Motor neuron (in vitro differentiated cells): ENCODE results near the gene ISY1. TPM values are rescaled to one million over a fixed set of nuclear protein-coding genes. Genes with fewer than 3 reads are reported as not detected.
"Not testable (repeated sequence)": the region's sequence is repeated elsewhere in the genome, so short reads cannot be mapped to it uniquely, and the experiment has no call there.

ENCODE experiments used
- ATAC-seq, 8 experiments: fragments of 200-7000 bp; cut with Tn5 transposase; replicated peaks in 6 of 8; 2 replicates each; pipeline ENCODE4 v1.8.0; 2021; ENCODE audit warnings: mild to moderate bottlenecking in 8 of 8, moderate library complexity in 8 of 8
- H3K27ac ChIP-seq, 2 donors: fragments of 250-450 bp; sonication (Bioruptor Pico); 2 replicates each; pipeline ENCODE4 v1.9.0; 2021; ENCODE audit warnings: antibody characterized with exemption in 2 of 2, mild to moderate bottlenecking in 2 of 2, moderate library complexity in 1 of 2
- H3K4me1 ChIP-seq, 2 donors: fragments of 250-450 bp; sonication (Bioruptor Pico); replicated peaks in 1 of 2; 2 replicates each; pipeline ENCODE4 v1.6.1; 2021; ENCODE audit warnings: antibody characterized with exemption in 2 of 2, mild to moderate bottlenecking in 2 of 2, moderate library complexity in 1 of 2
- H3K4me3 ChIP-seq, 5 donors: fragments of 250-450 bp; sonication (Bioruptor Pico); 2 replicates each; pipeline ENCODE4 v1.9.0; 2021; ENCODE audit warnings: antibody characterized with exemption in 5 of 5, mild to moderate bottlenecking in 5 of 5, moderate library complexity in 4 of 5
- WGBS, 10 experiments: fragments of 450-650 bp; shearing (Covaris generic); methylation state at CpG; one replicate each; pipeline ENCODE4 v1.0.0; 2022; 5-methylcytosine and 5-hydroxymethylcytosine counted together
- in situ Hi-C, 9 experiments: fragments of 400-800 bp; cut with MboI; loops; one replicate each; pipeline ENCODE4 v1.15.0; 2021; ENCODE audit warnings: low sequenced_read_pairs in 9 of 9, low pct_unique_long_range_greater_than_20kb in 2 of 9; ENCODE audit not compliant: unreplicated experiment in 9 of 9
- total RNA-seq, 8 experiments: library from RNA; unstranded; fragments of 300-600 nt; gene quantifications; 2 replicates each; pipeline versions ENCODE4 v1.2.3 to v1.2.4, GENCODE V29; 2022

ISY1 gene
- total RNA-seq, 8 experiments from 2014 or later, result 12.4 to 25.3 (median 15.6) TPM

DNA sequence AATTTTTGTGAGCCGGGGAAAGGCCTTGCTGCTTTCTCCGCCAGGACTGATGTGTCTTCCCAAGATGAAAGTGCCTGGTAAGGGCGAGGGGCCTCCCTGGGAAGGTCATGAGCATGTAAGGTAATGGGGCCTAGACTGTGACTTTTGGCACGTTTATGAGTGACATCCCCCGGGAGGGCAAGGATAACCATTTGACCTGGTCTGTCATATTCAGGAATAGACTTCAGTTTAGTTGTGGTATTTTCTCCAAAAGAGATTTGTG, 23.5 kb upstream of the ISY1 start:
- H3K27ac ChIP-seq, result peak overlapping the region; percentile 84 to 88
- WGBS, 10 experiments, result 0 to 7% (median 0%) methylated on average over 1 to 5 of the region's 5 CpGs; no CpG with 5 or more reads in 4 of the 10 experiments
- peak overlapping the region; percentile 66 to 98 (median 92) for H3K4me3 ChIP-seq
- ATAC-seq, result peak in 7 of 8 experiments; percentile 0 to 8 (median 3)
- peaks cover 6 to 15% of the 10 kb centered on the region in 2 donors for H3K4me1 ChIP-seq
- in situ Hi-C loops, result loop anchor here in 1 of 9 experiments (10.0 kb wide), 1 partner anchor 60 kb away; the partner anchor contains the start of gene COPG1

DNA sequence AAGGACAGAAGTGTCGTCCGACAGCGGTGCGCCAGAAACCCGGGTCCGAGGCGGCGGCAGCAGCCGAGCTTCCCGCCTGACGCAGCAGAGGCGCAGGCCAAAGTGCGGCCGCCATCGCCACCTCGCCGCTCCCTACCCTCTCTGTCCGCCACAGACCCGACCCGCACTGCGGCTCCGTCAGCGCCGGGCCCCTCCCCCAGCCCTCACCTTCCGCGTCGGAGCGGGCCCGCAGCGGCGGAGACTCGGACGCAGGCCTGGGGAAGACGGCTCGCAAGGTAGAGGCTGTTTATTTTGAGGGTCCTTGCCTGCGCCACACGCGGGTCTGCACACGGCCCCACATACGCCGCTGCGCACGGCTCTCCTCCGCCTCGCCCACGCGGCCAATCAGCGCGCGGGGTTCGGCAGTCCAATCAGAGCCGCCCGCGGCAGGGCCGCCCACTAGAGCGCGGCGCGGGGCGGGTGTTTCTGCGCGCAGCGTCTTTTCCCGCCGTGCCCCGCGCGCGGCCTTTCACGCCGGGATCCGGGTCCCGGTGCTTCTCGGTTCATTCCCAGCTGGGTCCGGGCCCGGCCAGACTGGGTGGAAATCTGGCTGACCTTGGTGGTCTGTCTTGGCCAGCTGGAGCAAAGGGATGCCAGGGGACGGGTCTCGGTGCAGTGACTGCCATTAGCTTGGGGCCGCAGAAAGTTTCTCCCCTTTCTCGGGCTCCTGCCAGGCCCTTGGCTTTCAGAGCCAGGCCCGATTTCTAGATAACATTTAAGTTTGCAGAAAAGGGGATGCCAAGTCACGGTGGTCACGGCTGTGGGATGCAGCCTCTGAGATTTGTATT, 22.9 kb upstream of the ISY1 start, which contains the start of gene CNBP:
CNBP (minus strand) TSS at position 328 of the 827 bp plus-strand sequence. CDS start 12,139 bp downstream, outside the sequence.
- in situ Hi-C loops, result loop anchor here in 1 of 9 experiments (10.0 kb wide), 1 partner anchor 61 kb away; the partner anchor contains the start of gene COPG1
- H3K27ac ChIP-seq, result peak within 1 kb of the TSS; percentile 94 to 96
- peaks cover 6 to 15% of the 10 kb centered on the region in 2 donors for H3K4me1 ChIP-seq
- WGBS, 10 experiments, result 0 to 20% (median 0%) methylated on average over 1 to 16 of the region's 83 CpGs; no CpG with 5 or more reads in 4 of the 10 experiments
- H3K4me3 ChIP-seq, result peak within 1 kb of the TSS; percentile 66 to 98 (median 92)
- ATAC-seq, result peak; percentile 90 to 100 (median 99)

DNA sequence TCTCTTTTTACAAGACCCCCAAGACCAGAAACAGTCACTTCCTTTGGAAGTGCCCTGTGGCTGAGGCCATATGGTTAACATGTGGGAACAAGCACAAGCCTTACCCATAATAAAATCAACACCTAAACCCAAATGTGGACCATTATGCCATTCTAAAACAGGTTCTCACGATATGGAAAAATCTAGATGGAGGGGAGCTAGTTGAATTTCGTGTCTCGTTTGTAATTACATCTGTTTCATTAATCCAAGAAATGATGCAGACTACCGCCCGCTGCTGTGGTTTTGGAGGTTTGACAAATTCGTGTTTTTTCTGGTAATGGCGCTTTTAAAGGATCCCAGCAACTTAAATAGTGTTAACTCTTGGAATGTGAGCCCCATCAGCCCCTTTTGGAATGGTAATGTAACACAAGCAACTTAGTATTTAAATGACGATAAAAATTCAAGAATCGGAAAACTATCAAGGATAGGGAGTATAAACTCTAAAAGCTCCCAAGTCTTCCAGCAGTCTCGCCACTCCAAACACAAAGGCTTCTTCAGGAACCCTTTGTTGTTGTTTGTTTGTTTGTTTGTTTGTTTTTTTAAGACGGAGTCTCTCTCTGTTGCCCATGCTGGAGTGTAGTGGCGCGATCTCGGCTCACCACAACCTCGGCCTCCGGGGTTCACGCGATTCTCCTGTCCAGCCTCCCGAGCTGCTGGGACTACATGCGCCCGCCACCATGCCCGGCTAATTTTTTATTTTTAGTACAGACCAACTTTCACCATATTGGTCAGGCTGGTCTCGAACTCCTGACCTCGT, 21.7 kb upstream of the ISY1 start:
- ATAC-seq, result no peak
- WGBS, 10 experiments, result 0 to 4% (median 1%) methylated on average over 3 to 21 of the region's 24 CpGs
- H3K4me1 ChIP-seq, result peaks cover 6 to 15% of the 10 kb centered on the region in 2 donors
- H3K4me3 ChIP-seq, result peak overlapping the region; percentile 66 to 98 (median 92)
- peak overlapping the region; percentile 94 to 96 for H3K27ac ChIP-seq
- in situ Hi-C loops, result loop anchor here in 1 of 9 experiments (10.0 kb wide), 1 partner anchor 62 kb away; the partner anchor contains the start of gene COPG1

DNA sequence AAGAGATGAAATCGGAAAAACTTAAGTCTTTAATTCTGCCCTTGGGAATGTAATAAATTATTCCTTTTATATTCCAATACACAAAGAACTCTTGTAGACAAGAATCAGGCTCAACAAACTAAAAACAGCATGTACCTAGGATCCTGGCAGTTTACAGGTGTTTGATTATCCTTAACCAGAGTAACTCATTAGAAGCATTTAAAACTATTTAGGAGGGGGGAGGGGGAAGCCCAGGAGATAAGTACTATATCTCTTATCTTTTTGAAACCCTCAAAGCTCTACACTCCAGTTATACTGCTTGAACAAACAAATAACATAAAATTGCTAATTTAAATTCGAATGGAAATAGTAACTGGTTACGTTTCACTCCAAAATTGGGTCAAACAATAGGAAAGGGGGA, 21.0 kb upstream of the ISY1 start:
- Histone ChIP-seq H3K27ac (no peak overlapping the region), H3K4me1 (peaks cover 6 to 15% of the 10 kb centered on the region in 2 donors), H3K4me3 (peak overlapping the region; percentile 66 to 98 (median 92))
- in situ Hi-C loops, result loop anchor here in 1 of 9 experiments (10.0 kb wide), 1 partner anchor 63 kb away; the partner anchor contains the start of gene COPG1
- 0 to 50% (median 31%) methylated on average over 2 to 3 of the region's 3 CpGs; no CpG with 5 or more reads in 1 of the 10 experiments for WGBS, 10 experiments
- no peak for ATAC-seq

DNA sequence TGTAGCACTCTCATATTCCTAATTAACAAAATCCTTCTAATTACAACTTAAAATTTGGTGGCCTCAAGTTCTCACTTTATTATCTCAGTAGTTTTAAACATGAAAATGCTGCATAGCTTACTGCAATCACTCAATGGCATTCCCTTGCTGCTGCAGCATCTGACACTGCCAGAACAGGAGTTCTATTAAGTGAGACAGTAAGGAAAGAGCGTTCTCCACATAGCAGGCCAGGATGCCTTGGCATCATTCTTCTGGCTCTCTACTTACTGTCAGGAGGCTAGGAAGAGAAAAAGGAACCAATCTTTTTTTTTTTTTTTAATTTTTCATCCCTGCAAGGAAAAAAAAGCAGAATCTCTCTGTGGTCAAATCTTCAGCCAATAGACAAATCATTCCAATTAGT, 19.6 kb upstream of the ISY1 start:
- 13 to 100% (median 56%) methylated on average over 1 of the region's 1 CpG; no CpG with 5 or more reads in 6 of the 10 experiments for WGBS, 10 experiments
- H3K4me3 ChIP-seq, result no peak overlapping the region
- no peak for ATAC-seq
- no peak overlapping the region for H3K27ac ChIP-seq
- peaks cover 6 to 15% of the 10 kb centered on the region in 2 donors for H3K4me1 ChIP-seq
- in situ Hi-C loops, result loop anchor here in 1 of 9 experiments (10.0 kb wide), 1 partner anchor 64 kb away; the partner anchor contains the start of gene COPG1

DNA sequence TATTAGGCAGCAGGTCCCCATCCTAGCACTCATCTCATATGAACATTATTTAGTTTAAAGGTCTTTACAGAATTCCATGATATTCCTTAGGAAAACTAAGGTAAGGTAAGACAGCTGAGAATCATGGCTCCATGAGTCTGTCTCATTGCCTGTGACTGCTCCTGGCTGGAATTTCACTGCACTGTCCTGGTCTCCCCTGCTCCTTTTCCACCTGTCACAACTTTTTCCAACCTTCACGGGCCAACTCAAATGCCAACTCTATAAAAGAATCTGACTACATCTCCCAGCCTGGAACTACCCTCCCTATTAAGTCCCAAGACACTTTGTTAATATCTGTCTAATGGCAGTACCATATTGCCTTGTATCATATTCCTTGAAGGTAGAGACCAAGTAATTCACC, 15.2 kb upstream of the ISY1 start:
- WGBS, 10 experiments, result 44 to 100% (median 75%) methylated on average over 1 of the region's 1 CpG; no CpG with 5 or more reads in 6 of the 10 experiments
- no peak overlapping the region for H3K4me3 ChIP-seq
- ATAC-seq, result no peak
- H3K4me1 ChIP-seq, result peaks cover 0 to 3% of the 10 kb centered on the region in 2 donors
- no peak overlapping the region for H3K27ac ChIP-seq
- in situ Hi-C loops, result no loop called here

DNA sequence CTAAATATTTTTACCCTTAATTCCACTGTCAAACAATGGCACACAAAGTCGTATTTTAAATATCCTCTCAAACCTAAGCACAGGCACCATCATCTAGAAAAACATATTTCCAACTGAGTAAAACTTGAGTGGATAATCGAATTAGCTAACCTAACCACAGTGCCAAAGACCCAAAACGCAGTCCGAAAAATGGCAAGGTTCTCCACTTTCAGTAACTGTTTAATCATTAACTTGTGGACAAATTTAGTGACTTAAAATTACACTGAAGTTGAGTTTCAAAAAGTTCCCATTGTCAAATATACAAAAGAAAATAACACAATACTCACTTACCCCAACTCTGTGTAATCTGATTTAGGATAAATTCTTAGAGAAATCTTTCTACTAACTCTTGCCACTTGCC, 12.9 kb upstream of the ISY1 start:
- WGBS, 10 experiments, result 6 to 100% (median 84%) methylated on average over 1 to 4 of the region's 4 CpGs
- no peak overlapping the region for H3K27ac ChIP-seq
- no peak for ATAC-seq
- H3K4me1 ChIP-seq, result no peaks in the 10 kb centered on the region
- in situ Hi-C loops, result no loop called here
- no peak overlapping the region for H3K4me3 ChIP-seq

DNA sequence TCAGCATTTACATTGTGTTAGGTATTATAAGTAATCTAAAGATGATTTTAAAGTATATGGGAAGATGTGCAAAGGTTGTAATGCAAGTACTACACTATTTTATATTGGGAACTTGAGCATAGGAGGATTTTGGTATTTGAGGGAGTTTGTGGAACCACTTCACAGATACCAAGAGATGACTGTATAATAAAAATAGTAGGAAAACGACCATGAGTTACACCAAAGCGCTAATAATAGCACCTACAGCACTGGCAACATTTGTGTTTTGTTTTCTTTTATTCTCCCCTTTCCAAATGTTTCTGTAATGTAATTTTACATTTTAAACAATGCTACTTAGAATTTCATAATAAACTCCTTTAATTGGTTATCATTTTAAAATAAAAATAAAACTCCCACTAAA, 12.3 kb upstream of the ISY1 start:
- H3K4me1 ChIP-seq, result no peaks in the 10 kb centered on the region
- no peak overlapping the region for H3K4me3 ChIP-seq
- in situ Hi-C loops, result no loop called here
- WGBS, 10 experiments, result 30 to 100% (median 80%) methylated on average over 1 to 2 of the region's 2 CpGs; no CpG with 5 or more reads in 1 of the 10 experiments
- no peak overlapping the region for H3K27ac ChIP-seq
- ATAC-seq, result no peak

DNA sequence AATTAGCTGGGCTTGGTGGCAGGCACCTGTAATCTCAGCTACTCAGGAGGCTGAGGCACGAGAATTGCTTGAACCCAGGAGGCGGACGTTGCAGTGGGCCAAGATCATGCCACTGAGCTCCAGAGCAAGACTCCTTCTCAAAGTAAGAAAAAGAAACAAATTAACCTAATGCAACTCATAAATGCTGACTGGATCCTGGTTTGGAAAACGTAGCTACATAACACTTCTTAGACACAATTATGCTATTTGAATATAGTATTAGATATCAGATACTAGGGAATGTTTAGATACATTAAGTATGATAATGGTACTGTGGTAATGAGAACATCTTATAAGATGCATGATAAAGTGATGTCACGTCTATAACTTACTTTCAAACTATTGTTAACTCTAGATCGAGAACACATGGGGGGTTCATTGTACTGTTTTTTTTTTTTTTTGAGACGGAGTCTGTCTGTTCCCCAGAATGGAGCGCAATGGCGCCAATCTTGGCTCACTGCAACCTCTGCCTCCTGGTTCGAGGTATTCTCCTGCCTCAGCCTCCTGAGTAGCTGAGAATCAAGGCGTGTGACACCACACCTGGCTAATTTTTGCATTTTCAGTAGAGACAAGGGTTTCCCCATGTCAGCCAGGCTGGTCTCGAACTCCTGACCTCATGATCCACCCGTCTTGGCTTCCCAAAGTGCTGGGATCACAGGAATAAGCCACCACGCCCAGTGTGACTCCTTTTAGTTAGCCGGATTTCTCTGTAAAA, 5.9 kb upstream of the ISY1 start:
- peaks cover 3 to 10% of the 10 kb centered on the region in 2 donors for H3K4me1 ChIP-seq

DNA sequence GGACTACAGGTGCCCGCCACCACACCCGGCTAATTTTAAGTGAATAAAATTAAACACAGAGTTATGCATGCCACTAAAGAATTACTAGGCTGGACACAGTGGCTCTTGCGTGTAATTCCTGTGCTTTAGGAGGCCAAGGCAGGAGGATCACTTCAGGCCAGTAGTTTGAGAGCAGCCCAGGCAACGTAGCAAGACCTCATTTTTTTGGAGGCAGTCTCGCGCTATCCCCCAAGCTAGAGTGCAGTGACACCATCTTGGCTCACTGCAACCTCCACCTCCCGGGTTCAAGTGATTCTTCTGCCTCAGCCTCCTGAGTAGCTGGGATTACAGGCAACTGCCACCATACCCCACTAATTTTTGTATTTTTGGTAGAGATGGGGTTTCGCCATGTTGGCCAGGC, 4.7 kb upstream of the ISY1 start:
- ATAC-seq, H3K4me3 ChIP-seq, in situ Hi-C loops, H3K27ac ChIP-seq: not testable (repeated sequence)
- peaks cover 3 to 10% of the 10 kb centered on the region in 2 donors for H3K4me1 ChIP-seq
- WGBS, 10 experiments, result 88 to 100% (median 96%) methylated on average over 1 to 4 of the region's 8 CpGs; no CpG with 5 or more reads in 3 of the 10 experiments

More for the DNA sequence above, 5.9 kb upstream of the ISY1 start:
- Histone ChIP-seq H3K4me3 (no peak overlapping the region), H3K27ac (no peak overlapping the region)
- in situ Hi-C loops, result no loop called here
- WGBS, 10 experiments, result 33 to 100% (median 92%) methylated on average over 2 to 7 of the region's 15 CpGs
- no peak for ATAC-seq

DNA sequence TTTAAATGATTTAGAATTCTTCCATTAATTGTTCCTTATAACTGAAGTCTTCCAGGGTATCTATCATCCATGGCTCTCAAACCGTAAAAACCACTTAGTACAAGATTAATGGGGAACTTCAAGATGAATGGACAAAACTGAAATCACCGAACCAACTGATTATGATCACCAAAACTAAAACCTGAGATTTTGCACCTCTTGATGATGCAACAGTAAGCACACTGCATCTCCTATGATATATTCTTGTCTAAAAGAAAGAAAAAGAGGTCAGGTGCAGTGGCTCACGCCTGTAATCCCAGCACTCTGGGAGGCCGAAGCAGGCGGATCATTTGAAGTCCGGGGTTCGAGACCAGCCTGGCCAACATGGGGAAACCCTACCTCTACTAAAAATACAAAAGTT, 3.6 kb upstream of the ISY1 start:
- Histone ChIP-seq H3K4me1 (peaks cover 3 to 14% of the 10 kb centered on the region in 2 donors), H3K4me3 (no peak overlapping the region), H3K27ac (no peak overlapping the region)
- no peak for ATAC-seq
- WGBS, 10 experiments, result 58 to 100% (median 97%) methylated on average over 2 to 7 of the region's 7 CpGs; no CpG with 5 or more reads in 2 of the 10 experiments
- in situ Hi-C loops, result no loop called here
